ENCODE results near the gene CLCN3. TPM values are rescaled to one million over a fixed set of nuclear protein-coding genes. Genes with fewer than 3 reads are reported as not detected.

Gene CLCN3
- total and polyA plus RNA-seq, 2 of the 13 experiments (the other 11 are each of a cell fraction or from before 2014, with no cell fraction given), result 13.6 to 23.7 TPM

GRCh38 chr4:169612871-169613859 is 7.2 kb upstream of the CLCN3 start (continued):
- TF ChIP-seq ZBTB39 (CRISPR knock-in tag; IDR thresholded peaks at IDR 0.05), result 0 out of 2 replicates have a peak, but pooled peaks have one; percentile 9
- TF ChIP-seq FOXO1 (CRISPR knock-in tag; IDR thresholded peaks at IDR 0.05), result no peak
- TF ChIP-seq ARID2 (CRISPR knock-in tag; IDR thresholded peaks at IDR 0.05; ENCODE audit: borderline replicate concordance), result no peak
- TF ChIP-seq, protein P1, sequence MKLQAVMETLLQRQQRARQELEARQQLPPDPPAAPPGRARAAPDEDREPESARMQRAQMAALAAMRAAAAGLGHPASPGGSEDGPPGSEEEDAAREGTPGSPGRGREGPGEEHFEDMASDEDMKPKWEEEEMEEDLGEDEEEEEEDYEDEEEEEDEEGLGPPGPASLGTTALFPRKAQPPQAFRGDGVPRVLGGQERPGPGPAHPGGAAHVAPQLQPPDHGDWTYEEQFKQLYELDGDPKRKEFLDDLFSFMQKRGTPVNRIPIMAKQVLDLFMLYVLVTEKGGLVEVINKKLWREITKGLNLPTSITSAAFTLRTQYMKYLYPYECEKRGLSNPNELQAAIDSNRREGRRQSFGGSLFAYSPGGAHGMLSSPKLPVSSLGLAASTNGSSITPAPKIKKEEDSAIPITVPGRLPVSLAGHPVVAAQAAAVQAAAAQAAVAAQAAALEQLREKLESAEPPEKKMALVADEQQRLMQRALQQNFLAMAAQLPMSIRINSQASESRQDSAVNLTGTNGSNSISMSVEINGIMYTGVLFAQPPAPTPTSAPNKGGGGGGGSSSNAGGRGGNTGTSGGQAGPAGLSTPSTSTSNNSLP (IDR thresholded peaks at IDR 0.05; ENCODE audit: low read depth, low read length), result peak; percentile 61; the same call in 1 of the 2 replicates
- no peak for TF ChIP-seq REPIN1 (CRISPR knock-in tag; IDR thresholded peaks at IDR 0.05; ENCODE audit: borderline replicate concordance, low read depth)
- TF ChIP-seq TAF15 (IDR thresholded peaks at IDR 0.05; ENCODE audit: low read depth, low read length, poor library complexity, severe bottlenecking), result no peak

Measured in HepG2 (cell line).